K562 (cell line): Measurements from ENCODE around the gene KCNQ5. TPM values are rescaled to one million over a fixed set of nuclear protein-coding genes. Genes with fewer than 3 reads are reported as not detected.
A peak's percentile ranks its signal among the peaks of the same experiment; 100 is the strongest.

Source experiments
- ATAC-seq: fragments of 200-7000 bp; cut with Tn5 transposase; 3 replicates; pipeline ENCODE4 v1.9.1; 2020; ENCODE audit warnings: moderate library complexity
- BruUV-seq: library from RNA; stranded (reverse); fragments of 400-500 nt; replicated peaks from 2 replicates; lab custom pipeline; 2021; lab: Mats Ljungman, UMichigan
- CTCF ChIA-PET: fragments of 300-600 bp; formaldehyde crosslinking; extraction: SDS; loops from one replicate; lab custom pipeline; 2021; ENCODE audit warnings: low intra/inter-chr PET ratio; lab: Yijun Ruan, JAX
- POLR2A ChIA-PET: fragments of 300-600, 350-650 bp; sonication (Branson Sonifier 250); formaldehyde crosslinking; extraction: SDS; loops from one replicate; lab custom pipeline; 2021; ENCODE audit warnings: antibody characterized with exemption, inconsistent platforms; lab: Yijun Ruan, JAX
- DNase-seq, 4 experiments: peaks; one replicate each; pipeline versions ENCODE4 v3.0.0 to v3.0.0-alpha.2; 2011 to 2018; ENCODE audit warnings: low spot score in 3 of 4, mixed read lengths in 3 of 4; ENCODE audit errors: extremely low read depth in 1 of 4
- FAIRE-seq: peaks from 2 replicates; lab custom pipeline; 2011; peaks lifted over from hg19 to GRCh38; lab: Jason Lieb, UNC
- H2AFZ ChIP-seq: 2 replicates; pipeline ENCODE4 v1.6.0; 2011; ENCODE audit warnings: low read depth, low read length, control low read depth, inconsistent platforms
- H3K27ac ChIP-seq: fragments of 200-600 bp; 3 replicates; pipeline ENCODE4 v1.8.0; 2011; ENCODE audit warnings: low read depth, mild to moderate bottlenecking, control low read depth, inconsistent platforms, low read length, moderate library complexity, mixed read lengths; ENCODE audit errors: extremely low read depth
- H3K27me3 ChIP-seq, 2 experiments: fragments of 300-600 bp in 1 of 2; 2 replicates in 1 of 2; 3 replicates in 1 of 2; pipeline versions ENCODE4 v1.6.0 to v1.8.0; 2011; ENCODE audit warnings: inconsistent platforms in 2 of 2, low read length in 2 of 2, mild to moderate bottlenecking in 1 of 2, mixed read lengths in 1 of 2, moderate library complexity in 1 of 2; ENCODE audit not compliant: control insufficient read depth in 2 of 2, insufficient read depth in 2 of 2
- H3K36me3 ChIP-seq: fragments of 300-600 bp; 3 replicates; pipeline ENCODE4 v1.8.0; 2011; ENCODE audit warnings: mild to moderate bottlenecking, low read length, inconsistent platforms; ENCODE audit not compliant: control insufficient read depth, insufficient read depth
- H3K4me1 ChIP-seq, 2 experiments: fragments of 200-600 bp in 1 of 2; replicated peaks in 1 of 2; 2 replicates in 1 of 2; 3 replicates in 1 of 2; pipeline versions ENCODE4 v1.5.1 to v1.8.0; 2011; ENCODE audit warnings: inconsistent platforms in 2 of 2, low read length in 2 of 2, mild to moderate bottlenecking in 1 of 2, mixed read lengths in 1 of 2, moderate library complexity in 1 of 2; ENCODE audit not compliant: control insufficient read depth in 2 of 2, insufficient read depth in 2 of 2
- H3K4me2 ChIP-seq: 2 replicates; pipeline ENCODE4 v1.6.1; 2011; ENCODE audit warnings: low read length, control low read depth, inconsistent platforms, mixed read lengths; ENCODE audit not compliant: insufficient read depth
- H3K4me3 ChIP-seq: fragments of 200-600 bp; sonication (generic), shearing (Covaris generic); 2 replicates; pipeline ENCODE4 v1.5.1; 2016; ENCODE audit warnings: control low read depth, inconsistent platforms
- H3K79me2 ChIP-seq: fragments of 200-600 bp; 3 replicates; pipeline ENCODE4 v1.8.0; 2011; ENCODE audit warnings: low read length, inconsistent platforms; ENCODE audit not compliant: control insufficient read depth, insufficient read depth
- H3K9ac ChIP-seq, 2 experiments: 2 replicates each; pipeline versions ENCODE4 v1.6.0 to v1.6.1; 2011; ENCODE audit warnings: low read depth in 2 of 2, low read length in 2 of 2, control low read depth in 1 of 2, inconsistent platforms in 1 of 2, mild to moderate bottlenecking in 1 of 2, mixed read lengths in 1 of 2; ENCODE audit not compliant: insufficient read depth in 1 of 2
- H3K9me1 ChIP-seq: one replicate; pipeline ENCODE4 v1.6.0; 2011; ENCODE audit warnings: inconsistent platforms, mild to moderate bottlenecking, low read length, moderate library complexity; ENCODE audit not compliant: control insufficient read depth, insufficient read depth
- H3K9me3 ChIP-seq: replicated peaks from 2 replicates; pipeline ENCODE4 v1.5.1; 2011; ENCODE audit warnings: low read depth, low read length, inconsistent platforms; ENCODE audit not compliant: control insufficient read depth, insufficient read depth
- H4K20me1 ChIP-seq: replicated peaks from 2 replicates; pipeline ENCODE4 v1.6.1; 2011; ENCODE audit warnings: low read length, inconsistent platforms, mixed read lengths; ENCODE audit not compliant: control insufficient read depth, insufficient read depth
- CREM ChIP-seq: IDR thresholded peaks from 2 replicates; pipeline ENCODE4 v1.6.1; 2014; ENCODE audit warnings: antibody characterized with exemption, low read depth
- ETV5 ChIP-seq: sonication (generic); formaldehyde crosslinking; IDR thresholded peaks from 2 replicates; pipeline ENCODE4 v1.4.0; 2020; ENCODE audit warnings: low read depth, mild to moderate bottlenecking, missing genetic modification reagents
- GATAD2B ChIP-seq: fragments of 450-650 bp; IDR thresholded peaks from 2 replicates; pipeline ENCODE4 v1.6.1; 2017; ENCODE audit warnings: mild to moderate bottlenecking, borderline replicate concordance
- GTF2B ChIP-seq: IDR thresholded peaks from 2 replicates; pipeline ENCODE4 v1.6.1; 2011; ENCODE audit not compliant: insufficient read length; ENCODE audit errors: extremely low read depth
- HNRNPH1 ChIP-seq: fragments of 200-400 bp; formaldehyde crosslinking; optimal IDR thresholded peaks from 2 replicates; pipeline ENCODE3; 2017; ENCODE audit warnings: low read depth, mild to moderate bottlenecking, low read length, moderate library complexity
- KHSRP ChIP-seq: fragments of 450-650 bp; IDR thresholded peaks from 2 replicates; pipeline ENCODE4 v1.6.1; 2017
- KLF13 ChIP-seq: fragments of 450-650 bp; IDR thresholded peaks from 2 replicates; pipeline ENCODE4 v1.6.1; 2016; ENCODE audit warnings: missing genetic modification characterization, low read depth, mild to moderate bottlenecking, missing compliant biosample characterization, moderate library complexity, borderline replicate concordance
- MGA ChIP-seq: fragments of 450-650 bp; IDR thresholded peaks from 2 replicates; pipeline ENCODE4 v1.6.1; 2016; ENCODE audit warnings: mild to moderate bottlenecking, moderate library complexity
- PCBP1 ChIP-seq: fragments of 200-400 bp; formaldehyde crosslinking; IDR thresholded peaks from 2 replicates; pipeline ENCODE4 v1.6.1; 2018; ENCODE audit warnings: mild to moderate bottlenecking, low read depth, low read length; ENCODE audit not compliant: poor library complexity, severe bottlenecking
- WGBS: fragments of 100-300 bp; shearing (Covaris generic); methylation state at CpG from one replicate; pipeline ENCODE4 v1.1.6; 2016; ENCODE audit warnings: low coverage, mixed read lengths; ENCODE audit not compliant: insufficient coverage; ENCODE audit errors: missing lambda C conversion rate; 5-methylcytosine and 5-hydroxymethylcytosine counted together
- in situ Hi-C: fragments of 300-500 bp; cut with MboI; formaldehyde crosslinking; loops from 4 replicates; pipeline ENCODE4 v1.15.0; 2018; ENCODE audit warnings: inconsistent platforms, mixed read lengths
- intact Hi-C: fragments of 100-400 bp; cut with micrococcal nuclease; formaldehyde crosslinking; loops from 2 replicates; pipeline ENCODE4 v1.14.2; 2022
- polyA plus RNA-seq, 8 experiments: library from polyadenylated mRNA; depleted of rRNA in 4 of 8; stranded (reverse) in 5 of 8; unstranded in 3 of 8; fragments of >200 nt; fragmentation: Nextera tagmentation in 2 of 8; fragmentation: Illumina TruSeq in 1 of 8; extraction: Ambion mirVana in 2 of 8; extraction: Trizol in 1 of 8; gene quantifications; 2 replicates each; pipeline versions ENCODE4 v1.2.1 to v1.2.3, GENCODE V29; 2011 to 2014; ENCODE audit warnings: inconsistent platforms in 1 of 8, missing spikeins in 1 of 8
- total RNA-seq, 7 experiments: library from RNA; depleted of rRNA in 6 of 7; stranded (reverse); fragments of >200 nt in 6 of 7; fragmentation: Illumina TruSeq in 2 of 7; extraction: Trizol in 2 of 7; gene quantifications; 2 replicates each; pipeline versions ENCODE4 v1.2.1 to v1.2.3, GENCODE V29; 2011 to 2021; ENCODE audit warnings: low replicate concordance in 1 of 7

KCNQ5 gene
- total and polyA plus RNA-seq, 9 of the 15 experiments (the other 6 are each of a cell fraction or from before 2014, with no cell fraction given): 0.31 to 5.9 (median 2.6) TPM

GRCh38 chr6:72580281-72580940, 41.5 kb upstream of the KCNQ5 start:
- FAIRE-seq: peak; percentile 92
- Histone ChIP-seq H3K9me3 (no peaks in the 10 kb centered on the region), H3K4me3 (no peak overlapping the region), H3K27me3 (no peaks in the 10 kb centered on the region), H3K27ac (peak overlapping the region; percentile 24; the same call in 2 of the 3 replicates), H3K79me2 (no peaks in the 10 kb centered on the region), H2AFZ (peak overlapping the region; percentile 76), H3K9ac (peak overlapping the region in 1 of 2 experiments; percentile 16; a peak in 2 of 4 replicates), H3K4me2 (no peak overlapping the region), H3K4me1 (no peaks in the 10 kb centered on the region; a peak in 1 of 5 replicates), H4K20me1 (no peaks in the 10 kb centered on the region), H3K36me3 (no peaks in the 10 kb centered on the region), H3K9me1 (no peaks in the 10 kb centered on the region)
- 14% methylated on average over 6 of the region's 6 CpGs for WGBS
- in situ Hi-C loops: loop anchor here (5.0 kb wide), 1 partner anchor 168 kb away; no protein-coding TSS in a partner anchor
- intact Hi-C loops: loop anchor here (5.0 kb wide), 1 partner anchor 58 kb away; no protein-coding TSS in a partner anchor
- BruUV-seq: no TSS peak
- POLR2A ChIA-PET: interaction anchor here (1.0 to 1.4 kb wide), 4 partner anchors 9 to 168 kb away, joined by 3 to 8 read pairs (median 6); no protein-coding TSS in a partner anchor
- CTCF ChIA-PET: interaction anchor here (0.6 to 5.4 kb wide), 8 partner anchors 19 to 171 kb away, joined by 3 to 146 read pairs (median 4); partner anchors contain the start of gene KCNQ5
- DNase-seq: peak; percentile 44 to 88 (median 64)
- peak; percentile 99 for ATAC-seq
- TF ChIP-seq HNRNPH1 (no peak), MGA (no peak), GATAD2B (peak; percentile 21; the same call in 1 of the 2 replicates), GTF2B (no peak), CREM (peak; percentile 50), ETV5 (CRISPR knock-in tag) (no peak), PCBP1 (no peak), KHSRP (no peak), KLF13 (tag) (0 out of 2 replicates have a peak, but pooled peaks have one; percentile 19)
